MM.1S (cell line): ENCODE data around the gene SLC38A1.

ENCODE experiments used
- DNase-seq: peaks from one replicate; pipeline ENCODE4 v3.0.0-alpha.2; 2015
- H2AFZ ChIP-seq: fragments of 300-600 bp; sonication (generic); 2 replicates; pipeline ENCODE4 v1.6.0; 2016; ENCODE audit warnings: antibody characterized with exemption, low read length
- H3F3A ChIP-seq: fragments of 300-600 bp; sonication (generic); 2 replicates; pipeline ENCODE4 v1.6.1; 2016; ENCODE audit warnings: mild to moderate bottlenecking, antibody characterized with exemption, low read length, moderate library complexity, mixed read lengths; ENCODE audit not compliant: insufficient read depth
- H3K27ac ChIP-seq: fragments of 300-600 bp; sonication (generic); 2 replicates; pipeline ENCODE4 v1.5.1; 2016; ENCODE audit warnings: mild to moderate bottlenecking, low read length
- H3K27me3 ChIP-seq: fragments of 300-600 bp; sonication (generic); replicated peaks from 2 replicates; pipeline ENCODE4 v1.6.0; 2016; ENCODE audit warnings: low read length; ENCODE audit not compliant: insufficient read depth
- H3K36me3 ChIP-seq: fragments of 300-600 bp; sonication (generic); replicated peaks from 2 replicates; pipeline ENCODE4 v1.6.1; 2016; ENCODE audit warnings: mild to moderate bottlenecking, low read length, mixed read lengths; ENCODE audit not compliant: insufficient read depth
- H3K4me1 ChIP-seq: fragments of 300-600 bp; sonication (generic); 2 replicates; pipeline ENCODE4 v1.6.1; 2016; ENCODE audit warnings: low read length, mixed read lengths
- H3K4me2 ChIP-seq: fragments of 300-600 bp; sonication (generic); 2 replicates; pipeline ENCODE4 v1.6.0; 2016; ENCODE audit warnings: low read depth, low read length
- H3K4me3 ChIP-seq: fragments of 300-600 bp; sonication (generic); 2 replicates; pipeline ENCODE4 v1.5.1; 2016; ENCODE audit warnings: low read length, mixed read lengths
- H3K79me2 ChIP-seq: fragments of 300-600 bp; sonication (generic); 2 replicates; pipeline ENCODE4 v1.6.1; 2016; ENCODE audit warnings: mixed run types, low read length, mixed read lengths
- H3K9ac ChIP-seq: fragments of 300-600 bp; sonication (generic); 2 replicates; pipeline ENCODE4 v1.6.1; 2016; ENCODE audit warnings: low read length, mixed read lengths
- H3K9me2 ChIP-seq: fragments of 300-600 bp; sonication (generic); replicated peaks from 2 replicates; pipeline ENCODE4 v1.6.1; 2016; ENCODE audit warnings: mild to moderate bottlenecking, low read length, mixed read lengths; ENCODE audit not compliant: insufficient read depth
- H3K9me3 ChIP-seq: fragments of 300-600 bp; sonication (generic); replicated peaks from 2 replicates; pipeline ENCODE4 v1.6.1; 2016; ENCODE audit warnings: mild to moderate bottlenecking, low read length, mixed read lengths; ENCODE audit not compliant: insufficient read depth
- H4K20me1 ChIP-seq: fragments of 300-600 bp; sonication (generic); 2 replicates; pipeline ENCODE4 v1.6.1; 2016; ENCODE audit warnings: mild to moderate bottlenecking, low read length, moderate library complexity, mixed read lengths; ENCODE audit not compliant: insufficient read depth
- CTCF ChIP-seq: fragments of 300-600 bp; sonication (generic); IDR thresholded peaks from 2 replicates; pipeline ENCODE4 v1.5.1; 2016; ENCODE audit warnings: antibody characterized with exemption, low read length, mixed read lengths
- EZH2 ChIP-seq: fragments of 300-600 bp; sonication (generic); optimal IDR thresholded peaks from 2 replicates; pipeline ENCODE3; 2017; ENCODE audit warnings: low read depth, mild to moderate bottlenecking, antibody characterized with exemption, low read length, mixed read lengths
- EZH2phosphoT487 ChIP-seq: fragments of 300-600 bp; sonication (generic); IDR thresholded peaks from 2 replicates; pipeline ENCODE4 v1.6.1; 2018; ENCODE audit warnings: antibody characterized with exemption, low read length

The SLC38A1 gene

DNA sequence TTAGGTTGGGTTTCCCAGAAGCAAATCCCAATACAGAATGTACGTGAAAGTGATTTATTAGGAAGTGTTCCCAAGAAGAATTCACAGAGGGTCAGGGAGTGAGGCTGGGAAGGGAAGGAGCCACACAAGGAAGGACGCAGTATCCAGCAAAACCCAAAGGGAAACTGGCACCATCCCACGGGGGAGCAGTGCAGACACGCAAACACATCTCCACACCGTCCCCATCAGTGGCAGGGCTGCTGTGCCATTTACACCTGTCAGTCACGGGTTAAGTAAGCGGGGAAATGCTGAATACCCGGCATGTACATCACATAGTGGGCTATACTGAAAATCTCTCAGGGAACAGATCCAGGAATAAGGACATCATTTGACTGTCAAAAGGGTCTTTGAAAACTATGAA lies 93.9 kb downstream of the SLC38A1 start:
- Histone ChIP-seq H3K4me2 (no peak overlapping the region), H3K9me3 (no peaks in the 10 kb centered on the region), H3K9me2 (no peaks in the 10 kb centered on the region), H4K20me1 (no peaks in the 10 kb centered on the region), H3K9ac (no peak overlapping the region), H3K4me1 (peaks cover 7% of the 10 kb centered on the region; the same call in 1 of the 2 replicates), H3F3A (no peaks in the 10 kb centered on the region), H3K36me3 (no peaks in the 10 kb centered on the region), H2AFZ (no peak overlapping the region), H3K79me2 (no peaks in the 10 kb centered on the region), H3K4me3 (no peak overlapping the region), H3K27ac (no peak overlapping the region), H3K27me3 (no peaks in the 10 kb centered on the region)
- no peak for DNase-seq
- TF ChIP-seq CTCF (no peak), EZH2phosphoT487 (no peak), EZH2 (no peak)

GRCh38 chr12:46174061-46174662 lies 94.7 kb downstream of the SLC38A1 start:
- TF ChIP-seq EZH2, result no peak
- TF ChIP-seq CTCF, result no peak
- TF ChIP-seq EZH2phosphoT487, result no peak
- Histone ChIP-seq H3K36me3 (no peaks in the 10 kb centered on the region), H3K27me3 (no peaks in the 10 kb centered on the region), H3K9me2 (no peaks in the 10 kb centered on the region), H3F3A (no peaks in the 10 kb centered on the region), H3K27ac (no peak overlapping the region), H3K4me3 (no peak overlapping the region), H3K4me1 (peaks cover 7% of the 10 kb centered on the region; the same call in 1 of the 2 replicates), H4K20me1 (no peaks in the 10 kb centered on the region), H3K79me2 (no peaks in the 10 kb centered on the region), H2AFZ (no peak overlapping the region), H3K4me2 (no peak overlapping the region), H3K9ac (no peak overlapping the region), H3K9me3 (no peaks in the 10 kb centered on the region)
- no peak for DNase-seq

- H3F3A ChIP-seq, result no peaks in the 10 kb centered on the region
- no peaks in the 10 kb centered on the region for H4K20me1 ChIP-seq
- TF ChIP-seq EZH2phosphoT487 (no peak), CTCF (no peak), EZH2 (no peak)
- H3K4me1 ChIP-seq, result no peaks in the 10 kb centered on the region
- H3K4me3 ChIP-seq, result no peak overlapping the region
- H3K27me3 ChIP-seq, result no peaks in the 10 kb centered on the region
- no peaks in the 10 kb centered on the region for H3K36me3 ChIP-seq
- H3K79me2 ChIP-seq, result no peaks in the 10 kb centered on the region
- no peak overlapping the region for H3K27ac ChIP-seq
- no peaks in the 10 kb centered on the region for H3K9me2 ChIP-seq
- H3K9me3 ChIP-seq, result no peaks in the 10 kb centered on the region
- no peak for DNase-seq
- H3K9ac ChIP-seq, result no peak overlapping the region
- H3K4me2 ChIP-seq, result no peak overlapping the region
- no peak overlapping the region for H2AFZ ChIP-seq
These were observed 100.4 kb downstream of the SLC38A1 start for GRCh38 chr12:46168426-46168825.
